ENCODE data around the gene CAPZA3. TPM values are rescaled to one million over a fixed set of nuclear protein-coding genes. Genes with fewer than 3 reads are reported as not detected.

Gene CAPZA3
- total and polyA plus RNA-seq, 2 donors (not counting 1 experiment from before 2014, with no cell fraction given), result not detected

DNA sequence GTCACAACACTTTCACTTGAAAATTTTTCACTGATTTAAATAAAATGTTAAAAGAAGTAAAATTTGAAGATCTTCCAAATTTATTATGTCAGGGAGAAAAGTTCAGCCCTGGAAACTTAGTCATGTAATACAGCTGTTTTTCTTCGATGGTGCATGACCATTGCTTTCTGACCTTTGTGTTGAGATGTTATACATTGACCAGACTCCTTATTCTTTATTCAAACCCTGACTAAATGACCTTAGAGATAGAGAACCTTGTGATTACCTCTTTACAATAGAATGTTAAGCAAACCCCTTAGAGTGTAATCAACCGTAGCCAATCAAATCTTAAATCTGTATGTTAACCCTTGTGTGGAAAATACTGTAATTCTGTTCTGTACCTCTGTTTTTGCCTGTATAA, 34.6 kb upstream of the CAPZA3 start:
- Histone ChIP-seq H2AFZ (ENCODE audit: insufficient read depth, low read depth, low read length, poor library complexity, severe bottlenecking) (no peak overlapping the region), H4K20me1 (ENCODE audit: control insufficient read depth, insufficient read depth, low read length, poor library complexity, severe bottlenecking) (no peaks in the 10 kb centered on the region), H3K4me2 (replicated peaks; ENCODE audit: low read depth, low read length, poor library complexity, severe bottlenecking) (no peak overlapping the region), H3K4me3 (ENCODE audit: control extremely low read depth in 1 of 5, extremely low read depth in 1 of 5, insufficient read depth in 1 of 5, low read depth in 2 of 5, low read length in 4 of 5) (no peak overlapping the region), H3K79me2 (ENCODE audit: control insufficient read depth, insufficient read depth, low read length) (no peaks in the 10 kb centered on the region), H3K4me1 (ENCODE audit: control insufficient read depth in 2 of 2, insufficient read depth in 2 of 2, low read length in 2 of 2) (no peaks in the 10 kb centered on the region), H3K27me3 (replicated peaks in 1 of 4; ENCODE audit: control extremely low read depth in 1 of 4, control insufficient read depth in 3 of 4, insufficient read depth in 4 of 4, low read length in 3 of 4) (no peaks in the 10 kb centered on the region), H3K36me3 (replicated peaks in 1 of 2; ENCODE audit: control extremely low read depth in 1 of 2, control insufficient read depth in 1 of 2, extremely low read depth in 1 of 2, insufficient read depth in 2 of 2, low read length in 1 of 2) (no peaks in the 10 kb centered on the region), H3K9ac (ENCODE audit: low read length) (no peak overlapping the region), H3K9me3 (ENCODE audit: control extremely low read depth in 1 of 3, control insufficient read depth in 2 of 3, insufficient read depth in 1 of 3, low read length in 2 of 3) (peaks cover 0 to 5% (median 0%) of the 10 kb centered on the region in 3 donors), H3K27ac (ENCODE audit: low read length in 2 of 2) (no peak overlapping the region)
- no peaks in the 10 kb centered on the region for H3K27me3 Mint-ChIP-seq
- no peaks in the 10 kb centered on the region for H3K4me1 Mint-ChIP-seq
- intact Hi-C loops (cut with micrococcal nuclease), result no loop called here
- no peak for ATAC-seq (ENCODE audit: low read depth)
- no peak for DNase-seq
- peaks cover 7% of the 10 kb centered on the region for H3K9me3 Mint-ChIP-seq (ENCODE audit: insufficient read depth)
- no peak for TF ChIP-seq CTCF (IDR thresholded peaks at IDR 0.05)
- TF ChIP-seq EZH2 (IDR thresholded peaks at IDR 0.05; ENCODE audit: borderline replicate concordance, insufficient read depth, low read depth, low read length, poor library complexity, severe bottlenecking), result no peak
- ChIA-PET POLR2A (no interaction called here), CTCF (no interaction called here)
- H3K4me3 Mint-ChIP-seq, result no peak overlapping the region
- no CpG with 5 or more reads among the region's 2 CpGs for WGBS (ENCODE audit: insufficient coverage)
- no peak overlapping the region for H3K27ac Mint-ChIP-seq

GRCh38 chr12:18703911-18704310, 34.0 kb upstream of the CAPZA3 start:
- DNase-seq (no peak), ATAC-seq (ENCODE audit: low read depth) (no peak)
- Mint-ChIP-seq H3K4me3 (no peak overlapping the region), H3K9me3 (ENCODE audit: insufficient read depth) (peaks cover 7% of the 10 kb centered on the region), H3K4me1 (no peaks in the 10 kb centered on the region), H3K27ac (no peak overlapping the region), H3K27me3 (no peaks in the 10 kb centered on the region)
- H2AFZ ChIP-seq (ENCODE audit: insufficient read depth, low read depth, low read length, poor library complexity, severe bottlenecking), result no peak overlapping the region
- TF ChIP-seq CTCF (IDR thresholded peaks at IDR 0.05) (no peak), EZH2 (IDR thresholded peaks at IDR 0.05; ENCODE audit: borderline replicate concordance, insufficient read depth, low read depth, low read length, poor library complexity, severe bottlenecking) (no peak)
- ChIA-PET CTCF (no interaction called here), POLR2A (no interaction called here)
- H3K36me3 ChIP-seq (replicated peaks in 1 of 2; ENCODE audit: control extremely low read depth in 1 of 2, control insufficient read depth in 1 of 2, extremely low read depth in 1 of 2, insufficient read depth in 2 of 2, low read length in 1 of 2), result no peaks in the 10 kb centered on the region
- H3K27ac ChIP-seq (ENCODE audit: low read length in 2 of 2), result no peak overlapping the region
- H3K4me3 ChIP-seq (ENCODE audit: control extremely low read depth in 1 of 5, extremely low read depth in 1 of 5, insufficient read depth in 1 of 5, low read depth in 2 of 5, low read length in 4 of 5), result no peak overlapping the region
- 83% methylated on average over 1 of the region's 2 CpGs for whole genome bisulfite sequencing (ENCODE audit: insufficient coverage)
- H3K4me2 ChIP-seq (replicated peaks; ENCODE audit: low read depth, low read length, poor library complexity, severe bottlenecking), result no peak overlapping the region
- no peaks in the 10 kb centered on the region for H3K27me3 ChIP-seq (replicated peaks in 1 of 4; ENCODE audit: control extremely low read depth in 1 of 4, control insufficient read depth in 3 of 4, insufficient read depth in 4 of 4, low read length in 3 of 4)
- no peaks in the 10 kb centered on the region for H3K79me2 ChIP-seq (ENCODE audit: control insufficient read depth, insufficient read depth, low read length)
- no peak overlapping the region for H3K9ac ChIP-seq (ENCODE audit: low read length)
- peaks cover 0 to 5% (median 0%) of the 10 kb centered on the region in 3 donors for H3K9me3 ChIP-seq (ENCODE audit: control extremely low read depth in 1 of 3, control insufficient read depth in 2 of 3, insufficient read depth in 1 of 3, low read length in 2 of 3)
- no peaks in the 10 kb centered on the region for H4K20me1 ChIP-seq (ENCODE audit: control insufficient read depth, insufficient read depth, low read length, poor library complexity, severe bottlenecking)
- H3K4me1 ChIP-seq (ENCODE audit: control insufficient read depth in 2 of 2, insufficient read depth in 2 of 2, low read length in 2 of 2), result no peaks in the 10 kb centered on the region
- intact Hi-C loops (cut with micrococcal nuclease), result no loop called here
